Measurements from ENCODE around the gene GAGE12H.

Gene GAGE12H

DNA sequence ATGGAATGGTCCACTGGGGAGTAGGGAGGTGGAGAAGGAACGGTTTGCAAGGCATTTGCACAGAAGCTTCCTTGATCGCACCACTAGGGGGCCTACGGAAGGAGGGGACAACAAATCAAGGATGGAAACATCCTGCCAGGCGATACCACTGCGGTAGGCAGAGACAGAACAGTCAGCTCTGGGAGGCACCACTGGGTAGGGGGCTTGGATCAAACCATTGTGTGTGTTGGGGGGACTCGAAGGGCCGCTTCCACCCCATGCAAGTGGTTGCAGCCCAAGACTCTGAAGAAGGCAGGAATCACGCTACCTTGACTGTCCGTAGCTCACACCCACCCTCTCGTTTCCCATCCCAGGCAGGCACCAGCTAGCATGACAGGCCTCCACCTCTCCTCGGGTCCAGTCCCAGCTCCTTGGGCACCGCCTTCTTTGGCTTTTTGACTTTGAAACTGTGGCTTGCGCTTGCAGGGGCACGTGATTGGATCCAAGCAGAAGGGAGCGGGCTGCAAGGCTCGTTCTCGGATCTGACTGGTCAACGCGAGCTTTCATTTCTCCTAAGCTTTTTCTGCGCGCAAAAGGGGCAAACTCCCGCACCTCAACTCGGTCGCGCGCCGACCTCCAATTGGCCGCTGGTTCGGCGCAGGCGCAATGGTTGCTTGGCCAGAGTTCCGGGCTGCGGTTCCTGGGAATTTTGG is 47.5 kb downstream of the GAGE12H start:
- Histone ChIP-seq H3K9me3 (no peaks in the 10 kb centered on the region), H3K27me3 (ENCODE audit: low read depth) (no peaks in the 10 kb centered on the region), H3K36me3 (replicated peaks) (no peaks in the 10 kb centered on the region), H3K4me3 (no peak overlapping the region), H3K4me1 (no peaks in the 10 kb centered on the region)
- DNase-seq (ENCODE audit: low spot score in 2 of 2): peak; percentile 47 to 81
- in situ Hi-C loops (cut with MboI; ENCODE audit: low sequenced_read_pairs): no loop called here
